ENCODE results near the gene GATA5.

Gene GATA5

GRCh38 chr20:62454904-62455636 is 20.7 kb downstream of the GATA5 start:
- DNase-seq (ENCODE audit: low read depth in 2 of 2), result no peak

- DNase-seq (ENCODE audit: low read depth in 2 of 2), result no peak
Observed at GRCh38 chr20:62453186-62453808, 22.5 kb downstream of the GATA5 start.

GRCh38 chr20:62452475-62453095 is 23.2 kb downstream of the GATA5 start:
- no peak for DNase-seq (ENCODE audit: low read depth in 2 of 2)

- DNase-seq (ENCODE audit: low read depth in 2 of 2), result no peak
Observed at GRCh38 chr20:62451970-62452369, 23.8 kb downstream of the GATA5 start.

- DNase-seq (ENCODE audit: low read depth in 2 of 2), result no peak
Observed at GRCh38 chr20:62451156-62451767, 24.5 kb downstream of the GATA5 start.

GRCh38 chr20:62449951-62450691 is 25.7 kb downstream of the GATA5 start:
- no peak for DNase-seq (ENCODE audit: low read depth in 2 of 2)

- no peak for DNase-seq (ENCODE audit: low read depth in 2 of 2)
Observed at GRCh38 chr20:62448788-62449187, 27.0 kb downstream of the GATA5 start.

- DNase-seq (ENCODE audit: low read depth in 2 of 2), result no peak
Observed at GRCh38 chr20:62448038-62448437, 27.8 kb downstream of the GATA5 start.

GRCh38 chr20:62446888-62447869 is 28.6 kb downstream of the GATA5 start:
- DNase-seq (ENCODE audit: low read depth in 2 of 2), result no peak

- no peak for DNase-seq (ENCODE audit: low read depth in 2 of 2)
Observed at GRCh38 chr20:62446481-62446880, 29.3 kb downstream of the GATA5 start.

- DNase-seq (ENCODE audit: low read depth in 2 of 2), result no peak
Observed at GRCh38 chr20:62445553-62446340, 30.0 kb downstream of the GATA5 start.

- DNase-seq (ENCODE audit: low read depth in 2 of 2), result no peak
Observed at GRCh38 chr20:62444286-62444685, 31.5 kb downstream of the GATA5 start.

- DNase-seq (ENCODE audit: low read depth in 2 of 2), result no peak
Observed at GRCh38 chr20:62441987-62442539, 33.7 kb downstream of the GATA5 start.

- no peak for DNase-seq (ENCODE audit: low read depth in 2 of 2)
Observed at GRCh38 chr20:62439218-62439617, 36.6 kb downstream of the GATA5 start.

- DNase-seq (ENCODE audit: low read depth in 2 of 2), result no peak
Observed at GRCh38 chr20:62437927-62438326, 37.9 kb downstream of the GATA5 start.

GRCh38 chr20:62437496-62437895 is 38.3 kb downstream of the GATA5 start:
- no peak for DNase-seq (ENCODE audit: low read depth in 2 of 2)

- DNase-seq (ENCODE audit: low read depth in 2 of 2), result no peak
Observed at GRCh38 chr20:62436692-62437091, 39.1 kb downstream of the GATA5 start.

GRCh38 chr20:62433658-62434497 is 41.9 kb downstream of the GATA5 start:
- DNase-seq (ENCODE audit: low read depth in 2 of 2), result no peak

All from stimulated activated CD4-positive, alpha-beta T cell treated with anti-CD3 and anti-CD28 coated beads, Interleukin-1b, Interleukin-23, amount 100 ng/mL, for 1 hour (primary cell).